HG03571 (cell line): Measurements from ENCODE around the gene TEKT5.

Experiments used
- ATAC-seq: cut with Tn5 transposase; IDR thresholded peaks from one replicate; pipeline ENCODE4 v1.9.1; 2021; ENCODE audit not compliant: unreplicated experiment

TEKT5 gene

GRCh38 chr16:10612649-10613179, 82.0 kb downstream of the TEKT5 start:
- no peak for ATAC-seq

GRCh38 chr16:10611825-10612342, 82.8 kb downstream of the TEKT5 start:
- no peak for ATAC-seq

GRCh38 chr16:10610499-10611184, 84.1 kb downstream of the TEKT5 start:
- no peak for ATAC-seq

- no peak for ATAC-seq
These were observed 85.3 kb downstream of the TEKT5 start for GRCh38 chr16:10609402-10609774.

- no peak for ATAC-seq
These were observed 85.9 kb downstream of the TEKT5 start for GRCh38 chr16:10608687-10609401.

GRCh38 chr16:10607157-10607556, 87.6 kb downstream of the TEKT5 start:
- ATAC-seq, result no peak

GRCh38 chr16:10606607-10607006, 88.1 kb downstream of the TEKT5 start:
- no peak for ATAC-seq

- ATAC-seq, result no peak
These were observed 89.1 kb downstream of the TEKT5 start for GRCh38 chr16:10605636-10606035.

- ATAC-seq, result no peak
These were observed 93.0 kb downstream of the TEKT5 start for GRCh38 chr16:10601444-10602408.

- no peak for ATAC-seq
These were observed 93.8 kb downstream of the TEKT5 start for GRCh38 chr16:10600782-10601443.

GRCh38 chr16:10599626-10600025, 95.1 kb downstream of the TEKT5 start:
- no peak for ATAC-seq

GRCh38 chr16:10598157-10598556, 96.6 kb downstream of the TEKT5 start:
- no peak for ATAC-seq

- no peak for ATAC-seq
These were observed 97.5 kb downstream of the TEKT5 start for GRCh38 chr16:10597187-10597601.

GRCh38 chr16:10594312-10594950, 100.3 kb downstream of the TEKT5 start:
- ATAC-seq, result no peak

- ATAC-seq, result no peak
These were observed 102.1 kb downstream of the TEKT5 start for GRCh38 chr16:10592611-10593010.

- ATAC-seq, result no peak
These were observed 104.4 kb downstream of the TEKT5 start for GRCh38 chr16:10590342-10590741.

- ATAC-seq, result no peak
These were observed 105.6 kb downstream of the TEKT5 start for GRCh38 chr16:10589109-10589508.

GRCh38 chr16:10587622-10588021, 107.1 kb downstream of the TEKT5 start:
- no peak for ATAC-seq

- ATAC-seq, result no peak
These were observed 109.7 kb downstream of the TEKT5 start for GRCh38 chr16:10584981-10585438.

- ATAC-seq, result no peak
These were observed 111.5 kb downstream of the TEKT5 start for GRCh38 chr16:10583269-10583668.
